Dorsolateral prefrontal cortex (tissue), 118 donors: ENCODE measurements around the gene PPWD1. TPM values are rescaled to one million over a fixed set of nuclear protein-coding genes. Genes with fewer than 3 reads are reported as not detected.

Experiments used
- total RNA-seq, 120 experiments: library from RNA; stranded (reverse); gene quantifications; one replicate each; pipeline versions ENCODE4 v1.2.3 to v1.2.4, GENCODE V29; 2022

The PPWD1 gene
- total RNA-seq, 120 experiments from 2014 or later, result 28.2 to 67.8 (median 45.2) TPM

Other genes with a start within 250 kb of the PPWD1 start
- gene ADAMTS6, start 81.4 kb upstream of the PPWD1 start, total RNA-seq, result 1 to 10 TPM in 116 of 120 experiments, under 1 TPM in 4; 0.81 to 7.2 (median 2.9) TPM
- gene CENPK, start 128 bp upstream of the PPWD1 start, total RNA-seq, result 1 to 10 TPM in 86 of 120 experiments, under 1 TPM in 21, not detected in 13; 0.35 to 4.6 (median 1.6) TPM
- gene TRIM23, start 61.0 kb downstream of the PPWD1 start, total RNA-seq, result 10 to 100 TPM; 29.0 to 96.0 (median 75.1) TPM
- gene SHLD3, start 61.7 kb downstream of the PPWD1 start, total RNA-seq, result 1 to 10 TPM; 1.4 to 7.4 (median 3.9) TPM
- gene TRAPPC13, start 61.7 kb downstream of the PPWD1 start, total RNA-seq, result 10 to 100 TPM; 17.4 to 49.3 (median 32.9) TPM
- 100 to 1,000 TPM in 19 of 120 experiments, 10 to 100 TPM in 101; 31.9 to 123 (median 81.4) TPM for gene SGTB, start 158.8 kb downstream of the PPWD1 start, total RNA-seq
- 10 to 100 TPM; 14.0 to 41.7 (median 30.4) TPM for gene NLN, start 158.9 kb downstream of the PPWD1 start, total RNA-seq